ENCODE results near the gene USP24.

The USP24 gene

DNA sequence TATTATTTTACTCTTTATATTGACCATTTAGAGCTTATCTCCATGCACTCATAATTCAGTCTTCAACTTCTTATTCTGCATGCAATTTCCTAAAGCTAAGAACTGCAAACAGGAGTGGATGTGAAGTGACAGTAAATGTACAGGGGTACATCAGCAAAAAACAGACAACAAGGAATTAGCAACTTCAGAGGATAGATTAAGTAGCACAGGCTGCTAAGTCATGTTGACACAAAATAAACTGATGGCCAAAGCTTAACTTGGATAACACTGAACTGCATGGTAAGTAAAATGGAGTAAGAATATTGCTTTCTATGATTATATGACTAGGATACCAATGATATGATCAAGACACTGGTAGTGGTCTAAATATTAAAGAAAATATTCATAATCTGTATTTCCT, 66.5 kb downstream of the USP24 start:
- FAIRE-seq, result peak; percentile 21
- no peak for TF ChIP-seq POLR2AphosphoS5 (IDR thresholded peaks at IDR 0.05; ENCODE audit: low read depth, low read length)
- TF ChIP-seq POLR2A (IDR thresholded peaks at IDR 0.05; ENCODE audit: low read depth, low read length), result no peak
- no peak for TF ChIP-seq TAF1 (IDR thresholded peaks at IDR 0.05; ENCODE audit: borderline replicate concordance, low read depth, low read length)
- DNase-seq (ENCODE audit: insufficient read length), result no peak

DNA sequence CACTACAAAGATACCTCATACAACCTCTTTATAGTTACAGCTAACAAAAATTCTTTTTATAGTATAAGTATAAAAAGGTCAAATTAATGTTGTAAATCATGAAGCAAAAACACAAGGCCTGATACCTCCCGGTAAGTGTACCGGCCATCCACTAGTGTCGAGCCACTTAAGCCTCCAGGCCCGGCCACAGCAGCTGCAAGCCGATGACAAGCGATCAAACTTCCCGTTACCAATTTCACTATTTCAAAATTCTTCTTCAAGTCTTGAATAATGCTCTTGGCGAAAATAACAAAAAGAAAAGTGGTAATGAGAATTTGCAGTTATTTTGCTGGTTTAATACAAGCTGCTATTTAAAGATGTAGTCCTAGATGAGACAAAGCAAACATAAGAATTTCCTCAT, 67.6 kb downstream of the USP24 start:
- FAIRE-seq (no peak), DNase-seq (ENCODE audit: insufficient read length) (no peak)

DNA sequence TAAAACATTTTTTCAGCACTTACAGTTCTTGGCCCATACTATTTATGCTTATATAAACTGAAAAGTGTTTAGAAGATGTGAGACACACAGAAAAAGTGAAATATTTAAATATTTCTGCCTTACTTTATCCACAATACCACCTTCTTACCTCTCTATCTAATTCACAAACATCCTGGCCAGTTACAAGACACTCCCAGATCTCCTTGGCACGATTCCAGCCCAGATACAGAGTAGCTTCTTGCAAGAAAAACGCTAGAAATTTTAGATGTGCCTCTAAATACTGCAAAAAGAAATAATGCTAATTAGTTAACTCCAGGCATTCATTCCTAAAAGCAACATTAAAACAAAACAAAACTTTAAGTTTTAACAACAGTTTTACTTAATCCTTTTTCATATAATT, 68.4 kb downstream of the USP24 start:
- TF ChIP-seq POLR2AphosphoS5 (IDR thresholded peaks at IDR 0.05; ENCODE audit: low read depth, low read length) (no peak), TAF1 (IDR thresholded peaks at IDR 0.05; ENCODE audit: borderline replicate concordance, low read depth, low read length) (no peak), POLR2A (IDR thresholded peaks at IDR 0.05; ENCODE audit: low read depth, low read length) (no peak)
- DNase-seq (ENCODE audit: insufficient read length), result no peak
- FAIRE-seq, result no peak

More for the DNA sequence above, 67.6 kb downstream of the USP24 start:
- TF ChIP-seq TAF1 (IDR thresholded peaks at IDR 0.05; ENCODE audit: borderline replicate concordance, low read depth, low read length) (no peak), POLR2AphosphoS5 (IDR thresholded peaks at IDR 0.05; ENCODE audit: low read depth, low read length) (no peak), POLR2A (IDR thresholded peaks at IDR 0.05; ENCODE audit: low read depth, low read length) (no peak)

DNA sequence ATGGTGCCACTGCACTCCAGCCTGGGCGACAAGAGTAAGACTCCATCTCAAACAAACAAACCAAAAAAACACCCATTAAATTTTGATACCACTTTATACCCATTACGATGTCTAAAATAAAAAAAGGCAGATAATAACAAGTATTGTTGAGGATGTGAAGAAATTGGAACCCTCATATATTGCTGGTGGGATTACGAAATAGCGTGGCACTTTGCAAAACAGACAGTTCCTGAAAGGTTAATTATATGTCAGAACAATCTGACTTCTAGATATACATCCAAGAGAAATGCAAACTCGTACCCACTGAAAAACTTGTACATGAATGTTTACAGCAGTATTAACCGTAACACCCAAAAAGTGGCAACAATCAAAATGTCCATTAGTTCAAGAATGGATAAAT, 70.3 kb downstream of the USP24 start:
- FAIRE-seq (no peak), DNase-seq (ENCODE audit: insufficient read length) (no peak)
- TF ChIP-seq POLR2A (IDR thresholded peaks at IDR 0.05; ENCODE audit: low read depth, low read length), result no peak
- no peak for TF ChIP-seq POLR2AphosphoS5 (IDR thresholded peaks at IDR 0.05; ENCODE audit: low read depth, low read length)
- no peak for TF ChIP-seq TAF1 (IDR thresholded peaks at IDR 0.05; ENCODE audit: borderline replicate concordance, low read depth, low read length)

DNA sequence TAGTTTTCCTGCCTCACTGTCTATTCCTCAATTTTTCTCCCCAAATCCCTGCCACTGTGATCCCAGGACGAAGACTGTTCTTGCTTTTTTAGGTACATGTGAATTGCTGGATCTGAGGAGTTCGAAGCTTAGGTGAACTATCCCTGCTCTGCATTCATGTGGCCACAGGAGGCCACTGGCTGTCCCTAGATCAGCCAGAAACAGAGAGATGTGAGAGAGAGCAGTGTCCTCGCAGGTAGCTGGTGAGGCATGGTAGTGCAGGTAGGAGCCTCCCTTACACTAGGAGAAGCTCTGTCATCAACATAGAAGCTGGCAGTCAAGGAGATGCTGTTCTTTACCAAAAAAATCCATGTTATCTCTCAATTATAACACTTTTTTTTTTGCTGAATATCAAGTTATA, 71.5 kb downstream of the USP24 start:
- TF ChIP-seq TAF1 (IDR thresholded peaks at IDR 0.05; ENCODE audit: borderline replicate concordance, low read depth, low read length) (no peak), POLR2A (IDR thresholded peaks at IDR 0.05; ENCODE audit: low read depth, low read length) (no peak), POLR2AphosphoS5 (IDR thresholded peaks at IDR 0.05; ENCODE audit: low read depth, low read length) (no peak)
- DNase-seq (ENCODE audit: insufficient read length), result no peak
- no peak for FAIRE-seq

DNA sequence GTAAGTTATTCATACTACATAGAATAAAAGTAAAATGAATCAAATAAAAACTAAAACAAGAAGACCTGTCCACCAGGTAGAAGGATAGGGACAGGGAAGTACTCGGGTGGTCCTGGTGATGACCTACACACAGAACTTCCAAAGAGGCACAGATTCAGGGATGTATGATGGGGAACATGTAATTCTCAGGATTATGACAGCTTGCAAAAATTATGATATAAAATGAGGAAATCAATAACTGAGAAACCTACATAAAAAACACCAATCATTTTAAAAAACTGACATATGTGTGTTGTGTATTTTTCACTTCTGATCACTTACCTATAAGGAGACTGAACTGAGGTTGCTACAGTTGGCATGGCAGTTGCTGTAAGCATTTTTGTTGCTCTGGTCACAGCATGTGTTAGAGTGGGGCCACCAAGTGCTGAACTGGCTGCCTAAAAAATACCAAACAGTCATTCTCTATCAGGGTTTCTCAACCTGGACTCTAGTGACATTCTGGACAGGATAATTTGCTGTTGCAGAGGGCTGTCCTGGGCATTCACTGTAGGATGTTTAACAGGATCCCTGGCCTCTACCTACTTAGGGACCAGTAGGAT, 73.8 kb downstream of the USP24 start:
- TF ChIP-seq POLR2A (IDR thresholded peaks at IDR 0.05; ENCODE audit: low read depth, low read length), result no peak
- no peak for TF ChIP-seq POLR2AphosphoS5 (IDR thresholded peaks at IDR 0.05; ENCODE audit: low read depth, low read length)
- TF ChIP-seq TAF1 (IDR thresholded peaks at IDR 0.05; ENCODE audit: borderline replicate concordance, low read depth, low read length), result no peak
- FAIRE-seq (no peak), DNase-seq (ENCODE audit: insufficient read length) (no peak)

DNA sequence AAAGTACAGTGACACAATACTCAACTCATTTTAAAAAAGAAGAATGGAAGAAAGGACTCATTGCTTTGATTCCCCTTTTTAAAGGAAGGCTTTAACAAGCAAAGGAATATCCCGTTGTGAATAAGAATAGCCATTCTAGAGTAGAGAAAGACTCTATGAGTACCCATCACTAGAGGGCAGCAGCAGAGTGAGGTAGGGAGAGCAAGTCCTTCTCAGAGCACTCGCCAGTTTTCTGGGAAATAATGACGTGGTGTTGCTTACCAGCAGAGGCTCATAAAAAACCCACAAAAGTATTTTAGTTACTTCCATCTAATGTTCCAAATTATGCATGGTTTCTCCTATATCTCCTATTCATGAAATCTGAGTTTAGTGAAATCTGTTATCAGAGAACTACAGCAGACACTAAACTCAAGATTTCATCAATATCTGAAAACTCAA, 74.6 kb downstream of the USP24 start:
- peak; percentile 82 for FAIRE-seq

DNA sequence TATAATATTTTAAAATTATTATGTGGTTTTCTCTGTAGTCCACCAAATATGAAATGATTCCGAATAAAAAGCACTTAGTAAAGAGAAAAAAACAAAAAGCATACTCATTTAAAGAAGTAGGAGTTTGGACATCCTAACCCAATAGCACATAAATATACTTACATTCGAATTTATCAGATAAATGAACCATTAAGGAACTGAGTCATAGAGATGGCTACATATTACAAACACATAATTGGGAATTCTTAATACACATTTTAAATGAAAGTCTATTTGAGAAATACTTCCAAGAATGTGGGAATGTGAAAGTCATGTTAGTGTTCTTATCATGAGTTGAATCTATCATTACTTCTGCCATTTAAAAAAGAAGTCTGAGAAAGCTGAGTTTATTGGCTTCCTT, 75.0 kb downstream of the USP24 start:
- TF ChIP-seq POLR2A (IDR thresholded peaks at IDR 0.05; ENCODE audit: low read depth, low read length) (no peak), TAF1 (IDR thresholded peaks at IDR 0.05; ENCODE audit: borderline replicate concordance, low read depth, low read length) (no peak), POLR2AphosphoS5 (IDR thresholded peaks at IDR 0.05; ENCODE audit: low read depth, low read length) (no peak)
- no peak for FAIRE-seq
- no peak for DNase-seq (ENCODE audit: insufficient read length)

More for the DNA sequence above, 74.6 kb downstream of the USP24 start:
- no peak for TF ChIP-seq TAF1 (IDR thresholded peaks at IDR 0.05; ENCODE audit: borderline replicate concordance, low read depth, low read length)
- no peak for TF ChIP-seq POLR2A (IDR thresholded peaks at IDR 0.05; ENCODE audit: low read depth, low read length)
- no peak for TF ChIP-seq POLR2AphosphoS5 (IDR thresholded peaks at IDR 0.05; ENCODE audit: low read depth, low read length)
- DNase-seq (ENCODE audit: insufficient read length), result no peak

DNA sequence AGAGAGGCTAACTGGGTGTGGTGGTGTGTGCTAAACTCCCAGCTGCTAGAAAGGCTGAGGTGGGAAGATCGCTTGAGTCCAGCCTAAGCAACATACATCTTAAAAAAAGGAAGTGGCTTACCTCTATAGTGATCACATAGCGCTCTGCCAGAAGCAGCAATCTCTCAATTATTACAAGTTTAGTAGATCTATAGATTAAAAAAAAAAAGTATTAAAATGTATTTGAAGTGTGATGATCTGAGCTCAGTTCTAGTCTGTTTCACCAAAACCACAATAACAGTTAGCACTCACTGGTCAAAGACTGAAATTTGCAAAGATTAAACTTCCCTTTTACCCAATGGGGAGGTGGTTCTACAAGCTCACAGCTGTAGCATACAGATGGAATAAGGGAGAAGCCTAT, 76.3 kb downstream of the USP24 start:
- TF ChIP-seq POLR2AphosphoS5 (IDR thresholded peaks at IDR 0.05; ENCODE audit: low read depth, low read length), result no peak
- TF ChIP-seq TAF1 (IDR thresholded peaks at IDR 0.05; ENCODE audit: borderline replicate concordance, low read depth, low read length), result no peak
- TF ChIP-seq POLR2A (IDR thresholded peaks at IDR 0.05; ENCODE audit: low read depth, low read length), result no peak
- no peak for FAIRE-seq

DNA sequence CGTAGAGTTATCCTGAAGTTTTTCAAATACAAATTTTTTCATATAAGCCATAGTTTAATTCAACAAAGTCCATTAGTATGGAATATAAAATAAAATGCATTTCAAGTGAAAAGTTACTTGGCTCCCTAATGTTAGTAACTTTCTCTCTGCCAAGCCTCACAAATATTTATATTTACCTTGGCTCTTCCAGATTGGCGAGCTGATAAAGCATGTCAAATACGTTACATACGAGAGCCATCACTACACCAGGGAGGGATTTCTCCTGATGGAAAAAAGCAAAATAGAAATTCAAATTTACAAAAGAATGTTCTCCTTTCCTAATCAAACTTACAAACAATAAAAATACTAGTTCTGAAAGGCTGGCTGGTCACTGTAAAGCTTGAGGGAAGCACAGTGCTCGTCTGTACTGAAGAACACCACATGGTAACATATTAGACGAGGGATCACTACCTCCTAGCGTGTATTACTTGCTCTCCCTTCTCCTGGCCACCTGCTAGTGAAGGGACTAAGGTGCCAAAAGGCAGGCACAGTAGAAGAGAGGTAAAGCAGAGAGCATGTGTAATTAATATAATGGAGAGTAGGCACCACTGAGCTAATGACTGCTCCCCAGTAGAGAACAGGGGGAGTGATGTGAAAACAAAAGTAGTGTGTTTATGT, 80.9 kb downstream of the USP24 start:
- FAIRE-seq, result no peak
- no peak for DNase-seq (ENCODE audit: insufficient read length)
- no peak for TF ChIP-seq POLR2AphosphoS5 (IDR thresholded peaks at IDR 0.05; ENCODE audit: low read depth, low read length)
- TF ChIP-seq TAF1 (IDR thresholded peaks at IDR 0.05; ENCODE audit: borderline replicate concordance, low read depth, low read length), result no peak
- no peak for TF ChIP-seq POLR2A (IDR thresholded peaks at IDR 0.05; ENCODE audit: low read depth, low read length)

More for the DNA sequence above, 76.3 kb downstream of the USP24 start:
- DNase-seq (ENCODE audit: insufficient read length), result no peak

DNA sequence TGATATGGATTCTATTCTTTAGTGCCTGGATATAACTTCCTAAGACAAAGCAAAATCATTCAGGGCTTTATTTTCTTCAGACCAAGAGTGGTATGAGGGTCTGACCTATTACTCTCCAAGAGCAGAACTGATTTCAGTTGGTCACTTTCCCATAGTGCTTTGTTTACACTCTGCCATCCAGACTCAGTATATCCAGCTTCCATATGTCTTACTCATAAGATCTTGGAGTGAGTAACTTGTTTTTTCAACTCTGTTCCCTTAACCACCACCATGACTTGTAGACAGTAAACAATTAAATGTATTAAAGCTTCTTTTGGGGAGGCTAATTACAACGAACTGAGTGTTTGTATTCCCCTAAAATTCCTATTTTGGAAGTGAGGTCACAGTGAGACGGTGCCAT, 83.4 kb downstream of the USP24 start:
- TF ChIP-seq TAF1 (IDR thresholded peaks at IDR 0.05; ENCODE audit: borderline replicate concordance, low read depth, low read length) (no peak), POLR2AphosphoS5 (IDR thresholded peaks at IDR 0.05; ENCODE audit: low read depth, low read length) (no peak), POLR2A (IDR thresholded peaks at IDR 0.05; ENCODE audit: low read depth, low read length) (no peak)
- DNase-seq (ENCODE audit: insufficient read length) (no peak), FAIRE-seq (no peak)

DNA sequence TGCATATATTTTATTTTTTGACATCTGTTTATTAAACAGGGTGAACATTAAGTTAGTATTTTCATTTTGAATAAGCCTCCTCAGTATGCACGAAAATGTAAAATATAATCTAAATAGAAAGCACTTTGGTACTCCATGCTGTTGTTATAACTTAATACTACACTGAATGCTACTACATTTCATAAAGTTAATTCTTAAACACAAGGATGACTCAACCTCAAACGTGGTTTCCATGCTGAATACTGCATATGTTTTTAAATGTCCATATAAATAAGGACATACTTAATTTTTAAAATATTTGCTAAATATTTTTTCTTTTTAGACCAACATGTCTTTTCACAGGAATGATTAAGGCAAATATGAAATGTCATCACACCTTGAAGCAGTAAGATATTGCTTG, 83.9 kb downstream of the USP24 start:
- DNase-seq (ENCODE audit: insufficient read length) (no peak), FAIRE-seq (no peak)
- TF ChIP-seq POLR2AphosphoS5 (IDR thresholded peaks at IDR 0.05; ENCODE audit: low read depth, low read length) (no peak), POLR2A (IDR thresholded peaks at IDR 0.05; ENCODE audit: low read depth, low read length) (no peak), TAF1 (IDR thresholded peaks at IDR 0.05; ENCODE audit: borderline replicate concordance, low read depth, low read length) (no peak)
